Stimulated activated naive B cell treated with anti-CD40 and anti-IgM and Interleukin-4, amounts not matched to agents 10 μg/mL and 1 μg/mL and 100 μg/mL, for 72 hours (primary cell): ENCODE measurements around the gene NUP58.
"Not testable (repeated sequence)": the region's sequence is repeated elsewhere in the genome, so short reads cannot be mapped to it uniquely, and the experiment has no call there.

Experiments used
- ATAC-seq, 2 donors: fragments of 150-1000 bp; cut with Tn5 transposase; replicated peaks; 2 replicates each; pipeline ENCODE4 v1.10.0; 2021; ENCODE audit warnings: moderate library complexity in 1 of 2
- DNase-seq: peaks from one replicate; pipeline ENCODE4 v3.0.0; 2021
- H3K27ac Mint-ChIP-seq: one replicate; pipeline ENCODE4 v1.8.0; 2022; ENCODE audit warnings: mild to moderate bottlenecking, mixed read lengths
- H3K27me3 Mint-ChIP-seq, 2 donors: one replicate each; pipeline ENCODE4 v1.8.0; 2022; ENCODE audit warnings: mixed read lengths in 2 of 2
- H3K36me3 Mint-ChIP-seq, 2 donors: one replicate each; pipeline ENCODE4 v1.8.0; 2022; ENCODE audit warnings: mixed read lengths in 2 of 2, mild to moderate bottlenecking in 1 of 2
- H3K4me1 Mint-ChIP-seq, 2 donors: one replicate each; pipeline ENCODE4 v1.8.0; 2022; ENCODE audit warnings: mixed read lengths in 2 of 2, mild to moderate bottlenecking in 1 of 2
- H3K4me3 Mint-ChIP-seq, 2 donors: one replicate each; pipeline ENCODE4 v1.8.0; 2022; ENCODE audit warnings: mild to moderate bottlenecking in 2 of 2, mixed read lengths in 2 of 2, moderate library complexity in 1 of 2
- H3K9me3 Mint-ChIP-seq, 2 donors: one replicate each; pipeline ENCODE4 v1.8.0; 2022; ENCODE audit warnings: mixed read lengths in 2 of 2, mild to moderate bottlenecking in 1 of 2

The NUP58 gene

GRCh38 chr13:25286969-25287961, 14.2 kb upstream of the NUP58 start, which contains the start of gene MTMR6:
TSS of gene MTMR6 (minus strand) at chr13:25287488. CDS start at chr13:25287247, 241 bp downstream.
- Mint-ChIP-seq H3K36me3 (peaks cover 3 to 14% of the 10 kb centered on the region in 2 donors), H3K4me3 (peak within 1 kb of the TSS; percentile 83 to 84), H3K27ac (peak within 1 kb of the TSS; percentile 99), H3K9me3 (no peaks in the 10 kb centered on the region), H3K4me1 (peaks cover 12 to 28% of the 10 kb centered on the region in 2 donors), H3K27me3 (peaks cover 3 to 18% of the 10 kb centered on the region in 2 donors)
- ATAC-seq (peak; percentile 96 to 99), DNase-seq (peak; percentile 98)

GRCh38 chr13:25288966-25289365, 12.5 kb upstream of the NUP58 start:
- H3K4me1 Mint-ChIP-seq = peaks cover 8 to 20% of the 10 kb centered on the region in 2 donors
- H3K27ac Mint-ChIP-seq = no peak overlapping the region

GRCh38 chr13:25291691-25292090, 9.7 kb upstream of the NUP58 start:
- no peak overlapping the region for H3K4me3 Mint-ChIP-seq
- H3K27ac Mint-ChIP-seq = no peak overlapping the region
- DNase-seq = no peak
- no peak for ATAC-seq
- H3K27me3 Mint-ChIP-seq = peaks cover 13 to 28% of the 10 kb centered on the region in 2 donors
- peaks cover 0 to 4% of the 10 kb centered on the region in 2 donors for H3K36me3 Mint-ChIP-seq
- H3K9me3 Mint-ChIP-seq = no peaks in the 10 kb centered on the region
- H3K4me1 Mint-ChIP-seq = peaks cover 2 to 6% of the 10 kb centered on the region in 2 donors

More at GRCh38 chr13:25288966-25289365, 12.5 kb upstream of the NUP58 start:
- no peak for DNase-seq
- no peak for ATAC-seq
- Mint-ChIP-seq H3K9me3 (no peaks in the 10 kb centered on the region), H3K27me3 (peaks cover 3 to 18% of the 10 kb centered on the region in 2 donors), H3K4me3 (no peak overlapping the region), H3K36me3 (peaks cover 0 to 4% of the 10 kb centered on the region in 2 donors)

- ATAC-seq (no peak), DNase-seq (no peak)
- H3K36me3 Mint-ChIP-seq = peaks cover 0 to 1% of the 10 kb centered on the region in 2 donors
- H3K27me3 Mint-ChIP-seq = peaks cover 19 to 34% of the 10 kb centered on the region in 2 donors
- no peak overlapping the region for H3K4me3 Mint-ChIP-seq
- no peak overlapping the region for H3K27ac Mint-ChIP-seq
- H3K4me1 Mint-ChIP-seq = peaks cover 2 to 3% of the 10 kb centered on the region in 2 donors
- H3K9me3 Mint-ChIP-seq = no peaks in the 10 kb centered on the region
Measured at GRCh38 chr13:25292301-25292700, 9.1 kb upstream of the NUP58 start.

GRCh38 chr13:25295228-25295627, 6.2 kb upstream of the NUP58 start:
- no peaks in the 10 kb centered on the region for H3K4me1 Mint-ChIP-seq
- H3K27me3 Mint-ChIP-seq = peaks cover 19 to 41% of the 10 kb centered on the region in 2 donors
- no peak overlapping the region for H3K27ac Mint-ChIP-seq
- DNase-seq (no peak), ATAC-seq (no peak)
- H3K9me3 Mint-ChIP-seq = no peaks in the 10 kb centered on the region
- no peak overlapping the region for H3K4me3 Mint-ChIP-seq
- no peaks in the 10 kb centered on the region for H3K36me3 Mint-ChIP-seq

GRCh38 chr13:25295701-25296100, 5.7 kb upstream of the NUP58 start:
- H3K27ac Mint-ChIP-seq = no peak overlapping the region
- peaks cover 1 to 2% of the 10 kb centered on the region in 2 donors for H3K4me1 Mint-ChIP-seq
- no peak overlapping the region for H3K4me3 Mint-ChIP-seq
- no peaks in the 10 kb centered on the region for H3K36me3 Mint-ChIP-seq
- DNase-seq (no peak), ATAC-seq (no peak)
- H3K27me3 Mint-ChIP-seq = peaks cover 19 to 41% of the 10 kb centered on the region in 2 donors
- no peaks in the 10 kb centered on the region for H3K9me3 Mint-ChIP-seq

GRCh38 chr13:25300861-25301346, 521 bp upstream of the NUP58 start:
- no peaks in the 10 kb centered on the region for H3K9me3 Mint-ChIP-seq
- DNase-seq (peak; percentile 26), ATAC-seq (peak; percentile 37 to 41)
- H3K36me3 Mint-ChIP-seq = peaks cover 8 to 10% of the 10 kb centered on the region in 2 donors
- peaks cover 13 to 23% of the 10 kb centered on the region in 2 donors for H3K27me3 Mint-ChIP-seq
- peak overlapping the region; percentile 97 for H3K27ac Mint-ChIP-seq
- H3K4me1 Mint-ChIP-seq = peaks cover 6 to 29% of the 10 kb centered on the region in 2 donors
- H3K4me3 Mint-ChIP-seq = peak overlapping the region; percentile 92 to 95

- Mint-ChIP-seq H3K4me1 (peaks cover 8 to 29% of the 10 kb centered on the region in 2 donors), H3K36me3 (peaks cover 8 to 10% of the 10 kb centered on the region in 2 donors), H3K27ac (peak overlapping the region; percentile 97), H3K27me3 (peaks cover 5 to 14% of the 10 kb centered on the region in 2 donors), H3K4me3 (peak overlapping the region; percentile 92 to 95), H3K9me3 (no peaks in the 10 kb centered on the region)
- DNase-seq = no peak
- no peak for ATAC-seq
Measured at GRCh38 chr13:25302121-25302520, 696 bp downstream of the NUP58 start.

- no peak overlapping the region for H3K27ac Mint-ChIP-seq
Measured at GRCh38 chr13:25306671-25307464, 5.4 kb downstream of the NUP58 start.

GRCh38 chr13:25310891-25311290, 9.5 kb downstream of the NUP58 start:
- ATAC-seq = no peak
- H3K9me3 Mint-ChIP-seq = no peaks in the 10 kb centered on the region
- H3K27me3 Mint-ChIP-seq = no peaks in the 10 kb centered on the region
- DNase-seq = no peak
- peaks cover 21 to 35% of the 10 kb centered on the region in 2 donors for H3K36me3 Mint-ChIP-seq
- no peak overlapping the region for H3K4me3 Mint-ChIP-seq
- H3K27ac Mint-ChIP-seq = peak overlapping the region; percentile 67
- peaks cover 0 to 6% of the 10 kb centered on the region in 2 donors for H3K4me1 Mint-ChIP-seq

More at GRCh38 chr13:25306671-25307464, 5.4 kb downstream of the NUP58 start:
- Mint-ChIP-seq H3K36me3 (peaks cover 20 to 31% of the 10 kb centered on the region in 2 donors), H3K4me1 (peaks cover 10 to 24% of the 10 kb centered on the region in 2 donors), H3K4me3 (no peak overlapping the region), H3K9me3 (no peaks in the 10 kb centered on the region), H3K27me3 (no peaks in the 10 kb centered on the region)
- DNase-seq (no peak), ATAC-seq (no peak)

- not testable (repeated sequence) for H3K4me1 Mint-ChIP-seq, H3K9me3 Mint-ChIP-seq, H3K27me3 Mint-ChIP-seq, H3K27ac Mint-ChIP-seq, DNase-seq, H3K4me3 Mint-ChIP-seq, ATAC-seq
- peaks cover 9 to 21% of the 10 kb centered on the region in 2 donors for H3K36me3 Mint-ChIP-seq
Measured at GRCh38 chr13:25318946-25319345, 17.5 kb downstream of the NUP58 start.

GRCh38 chr13:25319771-25320170, 18.3 kb downstream of the NUP58 start:
- no peaks in the 10 kb centered on the region for H3K27me3 Mint-ChIP-seq
- no peaks in the 10 kb centered on the region for H3K9me3 Mint-ChIP-seq
- no peak overlapping the region for H3K27ac Mint-ChIP-seq
- H3K36me3 Mint-ChIP-seq = peaks cover 9 to 24% of the 10 kb centered on the region in 2 donors
- DNase-seq (no peak), ATAC-seq (no peak)
- H3K4me3 Mint-ChIP-seq = no peak overlapping the region
- no peaks in the 10 kb centered on the region for H3K4me1 Mint-ChIP-seq

GRCh38 chr13:25324100-25324499, 22.7 kb downstream of the NUP58 start:
- DNase-seq (no peak), ATAC-seq (no peak)
- H3K4me3 Mint-ChIP-seq = no peak overlapping the region
- H3K4me1 Mint-ChIP-seq = no peaks in the 10 kb centered on the region
- H3K27ac Mint-ChIP-seq = no peak overlapping the region
- H3K36me3 Mint-ChIP-seq = peaks cover 2 to 17% of the 10 kb centered on the region in 2 donors
- H3K27me3 Mint-ChIP-seq = no peaks in the 10 kb centered on the region
- no peaks in the 10 kb centered on the region for H3K9me3 Mint-ChIP-seq

GRCh38 chr13:25329706-25330105, 28.3 kb downstream of the NUP58 start:
- Mint-ChIP-seq H3K27me3 (no peaks in the 10 kb centered on the region), H3K36me3 (peaks cover 12 to 33% of the 10 kb centered on the region in 2 donors), H3K4me3 (no peak overlapping the region), H3K27ac (no peak overlapping the region), H3K4me1 (no peaks in the 10 kb centered on the region), H3K9me3 (no peaks in the 10 kb centered on the region)
- DNase-seq (no peak), ATAC-seq (no peak)
